ENCODE data around the gene NPDC1. TPM values are rescaled to one million over a fixed set of nuclear protein-coding genes. Genes with fewer than 3 reads are reported as not detected.

NPDC1 gene
- total RNA-seq, 2 experiments from 2014 or later = 35.5 to 41.4 TPM

DNA sequence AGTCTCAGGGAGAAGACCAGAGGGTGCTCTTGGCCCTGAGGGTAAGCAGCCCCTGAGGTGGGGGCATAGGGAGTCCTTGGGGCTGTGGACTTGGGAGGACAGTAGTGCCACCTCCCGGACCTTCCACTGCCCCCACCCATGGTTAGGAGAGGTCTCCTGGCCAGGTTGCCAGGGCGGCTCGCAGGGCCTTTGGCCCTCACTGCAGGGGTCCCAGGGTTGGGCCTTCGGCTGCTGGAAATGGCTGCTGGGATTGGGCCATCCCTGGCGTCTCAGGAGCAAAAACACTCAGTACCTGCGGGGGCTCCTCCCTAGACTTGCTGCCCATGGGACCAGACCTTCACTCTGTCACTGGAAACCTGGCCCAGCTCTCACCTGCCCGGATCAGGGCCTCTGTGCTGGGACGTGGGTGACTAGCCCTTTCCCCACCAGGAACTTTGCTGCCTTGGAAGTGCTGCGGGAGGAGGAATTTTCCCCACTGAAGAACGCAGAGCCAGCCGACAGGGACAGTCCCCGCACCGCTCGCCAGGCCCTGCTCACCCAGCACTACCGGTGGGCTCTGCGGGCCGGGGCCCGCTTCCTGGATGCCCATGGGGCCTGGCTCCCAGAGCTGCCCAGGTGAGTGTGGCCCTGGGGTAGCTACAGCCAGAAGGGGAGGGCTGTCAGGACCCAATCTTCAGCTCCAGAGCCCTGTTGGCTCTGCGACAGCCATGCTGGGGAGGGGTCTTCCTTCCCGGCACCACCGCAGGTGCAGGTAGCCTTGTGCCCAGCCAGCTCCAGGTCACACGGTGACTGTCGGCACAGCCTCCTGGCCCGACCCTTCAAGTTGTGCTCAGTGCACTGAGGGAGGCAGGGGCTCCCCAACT is 34.5 kb upstream of the NPDC1 start:
- no peak overlapping the region for H3K27ac Mint-ChIP-seq
- POLR2A ChIA-PET = no interaction called here
- H3K36me3 Mint-ChIP-seq (ENCODE audit: low read depth) = peaks cover 14% of the 10 kb centered on the region
- peak overlapping the region; percentile 30 for H3K4me3 Mint-ChIP-seq
- CTCF ChIA-PET = interaction anchor here (0.8 to 2.5 kb wide), 3 partner anchors 11 to 27 kb away, joined by 3 to 9 read pairs (median 5); partner anchors contain the start of gene SAPCD2
- H3K4me1 Mint-ChIP-seq = peaks cover 16% of the 10 kb centered on the region
- H3K27me3 Mint-ChIP-seq = no peaks in the 10 kb centered on the region
- DNase-seq = no peak
- H3K9me3 Mint-ChIP-seq = no peaks in the 10 kb centered on the region

DNA sequence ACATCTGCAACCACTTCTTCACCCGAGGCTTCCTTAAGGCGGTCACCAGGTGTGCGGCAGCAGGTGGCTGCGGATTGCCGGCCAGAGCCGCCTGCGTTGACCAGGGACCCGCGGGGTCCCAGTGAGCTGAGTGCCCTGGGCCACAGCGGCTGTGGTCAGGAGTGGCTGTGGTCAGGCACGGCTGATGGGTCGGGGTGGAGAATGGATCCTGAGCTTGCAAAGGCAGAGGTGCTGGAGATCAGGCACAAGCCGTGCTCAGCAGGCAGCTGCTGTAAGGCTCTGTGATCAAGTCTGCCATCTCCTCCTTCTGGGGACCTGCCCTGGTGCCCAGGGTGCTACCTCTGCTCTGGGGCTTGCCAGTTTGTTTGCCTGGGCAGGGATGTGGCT is 33.4 kb upstream of the NPDC1 start:
- POLR2A ChIA-PET = no interaction called here
- Mint-ChIP-seq H3K27me3 (no peaks in the 10 kb centered on the region), H3K36me3 (ENCODE audit: low read depth) (peaks cover 14% of the 10 kb centered on the region), H3K9me3 (no peaks in the 10 kb centered on the region), H3K4me3 (peak overlapping the region; percentile 30), H3K27ac (no peak overlapping the region), H3K4me1 (peaks cover 11% of the 10 kb centered on the region)
- CTCF ChIA-PET = interaction anchor here (0.6 to 0.9 kb wide), 3 partner anchors 9 to 28 kb away, joined by 3 to 5 read pairs (median 3); partner anchors contain the start of gene SAPCD2
- DNase-seq = no peak

DNA sequence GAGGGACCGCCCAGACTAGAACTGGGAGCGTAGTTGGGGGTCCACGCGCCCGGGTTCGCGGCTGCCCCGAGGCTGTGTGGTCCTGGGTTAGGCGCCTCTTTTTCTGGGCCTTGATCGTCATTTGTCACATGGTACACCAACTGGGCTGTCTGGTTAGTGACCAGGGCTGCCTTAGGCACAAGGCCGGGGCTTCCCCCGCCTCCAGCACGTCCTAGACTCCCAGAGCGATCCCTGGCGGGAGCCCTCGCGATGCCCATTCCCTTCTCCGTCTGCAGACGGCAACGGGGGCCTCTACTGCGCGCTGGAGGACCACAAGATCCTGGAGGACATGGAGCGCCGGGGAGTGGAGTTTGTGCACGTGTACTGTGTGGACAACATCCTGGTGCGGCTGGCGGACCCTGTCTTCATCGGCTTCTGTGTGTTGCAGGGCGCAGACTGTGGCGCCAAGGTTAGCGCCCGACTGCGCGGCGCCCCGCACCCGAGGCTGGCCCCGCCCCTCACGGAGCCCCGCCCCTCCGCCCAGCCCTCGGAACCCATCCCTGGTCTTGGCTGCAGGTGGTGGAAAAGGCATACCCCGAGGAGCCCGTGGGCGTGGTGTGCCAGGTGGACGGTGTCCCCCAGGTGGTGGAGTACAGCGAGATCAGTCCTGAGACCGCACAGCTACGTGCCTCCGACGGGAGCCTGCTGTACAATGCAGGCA is 32.9 kb upstream of the NPDC1 start:
- peak overlapping the region; percentile 74 for H3K4me3 Mint-ChIP-seq
- CTCF ChIA-PET = interaction anchor here (0.6 to 2.7 kb wide), 2 partner anchors 9 to 12 kb away, joined by 5 to 20 read pairs; partner anchors contain the start of gene SAPCD2
- peaks cover 8% of the 10 kb centered on the region for H3K4me1 Mint-ChIP-seq
- no peak for DNase-seq
- no peak overlapping the region for H3K27ac Mint-ChIP-seq
- no peaks in the 10 kb centered on the region for H3K27me3 Mint-ChIP-seq
- POLR2A ChIA-PET = no interaction called here
- peaks cover 13% of the 10 kb centered on the region for H3K36me3 Mint-ChIP-seq (ENCODE audit: low read depth)
- no peaks in the 10 kb centered on the region for H3K9me3 Mint-ChIP-seq

DNA sequence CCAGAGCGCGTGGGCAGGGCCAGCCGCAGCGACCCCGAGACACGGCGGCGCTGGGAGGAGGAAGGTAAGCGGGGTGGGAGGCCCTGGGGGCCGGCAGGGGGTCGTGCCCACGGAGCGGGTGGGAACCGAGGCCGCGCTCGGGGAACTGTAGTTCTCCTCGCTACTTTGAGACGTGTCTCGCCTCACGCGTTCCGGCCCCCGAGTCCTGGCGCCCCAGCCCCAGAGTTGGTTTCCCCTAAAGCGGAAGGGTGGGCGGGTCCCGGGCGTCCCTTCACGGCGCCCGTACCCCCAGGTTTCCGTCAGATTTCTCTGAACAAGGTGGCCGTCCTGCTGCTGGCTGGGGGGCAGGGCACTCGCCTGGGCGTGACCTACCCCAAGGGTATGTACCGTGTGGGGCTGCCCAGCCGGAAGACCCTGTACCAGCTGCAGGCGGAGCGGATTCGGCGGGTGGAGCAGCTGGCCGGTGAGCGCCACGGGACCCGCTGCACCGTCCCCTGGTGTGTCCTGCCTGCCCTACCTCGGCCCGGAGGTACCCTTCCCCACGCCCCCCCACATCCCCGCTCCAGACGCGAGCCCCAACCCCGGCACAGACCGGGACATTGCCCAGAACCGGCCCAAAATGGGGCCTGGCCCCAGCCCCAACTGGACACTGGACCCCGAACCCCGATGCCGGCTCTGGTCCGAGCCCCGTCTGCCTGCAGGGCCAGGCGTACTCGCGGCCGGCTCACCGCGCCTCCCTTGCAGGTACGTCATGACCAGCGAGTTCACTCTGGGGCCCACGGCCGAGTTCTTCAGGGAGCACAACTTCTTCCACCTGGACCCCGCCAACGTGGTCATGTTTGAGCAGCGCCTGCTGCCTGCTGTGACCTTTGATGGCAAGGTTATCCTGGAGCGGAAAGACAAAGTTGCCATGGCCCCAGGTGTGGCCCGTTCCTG is 32.0 kb upstream of the NPDC1 start:
- peaks cover 10% of the 10 kb centered on the region for H3K36me3 Mint-ChIP-seq (ENCODE audit: low read depth)
- H3K4me1 Mint-ChIP-seq = peaks cover 6% of the 10 kb centered on the region
- H3K27me3 Mint-ChIP-seq = no peaks in the 10 kb centered on the region
- no peaks in the 10 kb centered on the region for H3K9me3 Mint-ChIP-seq
- H3K27ac Mint-ChIP-seq = peak overlapping the region; percentile 50
- CTCF ChIA-PET = interaction anchor here (1.0 to 2.7 kb wide), 5 partner anchors 8 to 48 kb away, joined by 3 to 20 read pairs (median 8); partner anchors contain the start of gene MAN1B1
- peak overlapping the region; percentile 74 for H3K4me3 Mint-ChIP-seq
- DNase-seq = peak; percentile 52
- POLR2A ChIA-PET = no interaction called here

DNA sequence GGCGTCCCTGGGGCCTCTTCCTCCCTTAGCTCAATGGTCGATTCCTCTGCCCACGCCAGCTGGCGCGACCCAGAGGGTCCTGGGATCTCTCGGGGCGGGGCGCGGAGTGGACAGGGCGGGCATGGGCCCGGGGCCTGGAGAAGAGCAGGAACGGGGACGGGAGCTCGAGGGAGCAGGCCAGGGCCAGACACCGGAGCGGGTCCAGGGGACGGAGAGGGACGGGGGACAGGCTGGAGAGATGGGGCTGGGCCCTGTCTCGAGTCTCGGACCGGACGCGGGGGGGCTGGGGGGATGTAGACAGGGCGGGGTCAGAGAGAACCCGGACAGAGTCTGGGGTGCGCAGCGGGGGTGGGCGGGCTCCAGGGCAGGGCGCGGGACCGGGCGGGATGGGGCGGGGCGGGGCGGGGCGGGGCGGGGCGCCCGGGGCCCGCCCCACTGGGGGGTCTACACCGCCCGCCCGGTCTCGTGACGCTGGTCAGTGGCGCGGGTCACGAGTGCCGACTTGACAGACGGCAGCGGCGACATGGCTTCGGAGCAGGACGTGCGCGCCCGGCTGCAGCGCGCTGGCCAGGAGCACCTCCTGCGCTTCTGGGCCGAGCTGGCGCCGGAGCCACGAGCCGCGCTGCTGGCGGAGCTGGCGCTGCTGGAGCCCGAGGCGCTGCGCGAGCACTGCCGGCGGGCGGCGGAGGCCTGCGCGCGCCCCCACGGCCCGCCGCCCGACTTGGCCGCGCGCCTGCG is 31.2 kb upstream of the NPDC1 start, which contains the start of gene UAP1L1:
TSS of gene UAP1L1 (plus strand) at position 508 of the 738 bp plus-strand sequence. CDS start at position 524, 16 bp downstream.
- H3K27me3 Mint-ChIP-seq = no peaks in the 10 kb centered on the region
- no peaks in the 10 kb centered on the region for H3K9me3 Mint-ChIP-seq
- H3K4me3 Mint-ChIP-seq = peak within 1 kb of the TSS; percentile 74
- peaks cover 10% of the 10 kb centered on the region for H3K36me3 Mint-ChIP-seq (ENCODE audit: low read depth)
- peak within 1 kb of the TSS; percentile 50 for H3K27ac Mint-ChIP-seq
- peaks cover 6% of the 10 kb centered on the region for H3K4me1 Mint-ChIP-seq
- peak; percentile 69 for DNase-seq
- ChIA-PET CTCF (interaction anchor here (0.6 to 2.7 kb wide), 9 partner anchors 9 to 350 kb away, joined by 3 to 20 read pairs (median 4); partner anchors contain the start of genes MAN1B1 and NPDC1), POLR2A (no interaction called here)

DNA sequence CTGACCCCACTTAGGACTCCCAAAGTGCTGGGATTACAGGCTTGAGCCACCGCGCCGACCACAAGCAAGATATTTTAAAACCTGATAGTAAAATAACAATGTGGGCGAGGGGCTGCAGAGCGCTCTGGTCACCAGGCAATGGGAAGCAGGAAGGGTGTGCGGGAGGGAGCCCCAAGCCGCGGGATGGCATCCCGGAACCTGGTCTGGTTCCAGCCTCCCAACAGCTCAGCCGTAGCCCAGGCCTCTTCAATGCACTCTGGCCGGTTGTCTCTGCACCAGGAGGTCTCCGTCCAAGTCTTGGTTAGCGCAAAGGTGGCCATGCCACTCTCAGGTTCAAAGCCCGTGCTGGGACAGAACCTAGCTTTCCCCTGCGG is 30.6 kb upstream of the NPDC1 start:
- no peak for DNase-seq
- Mint-ChIP-seq H3K9me3 (no peaks in the 10 kb centered on the region), H3K4me1 (peaks cover 10% of the 10 kb centered on the region), H3K27ac (no peak overlapping the region), H3K36me3 (ENCODE audit: low read depth) (peaks cover 6% of the 10 kb centered on the region), H3K27me3 (no peaks in the 10 kb centered on the region), H3K4me3 (peak overlapping the region; percentile 66)
- ChIA-PET POLR2A (no interaction called here), CTCF (interaction anchor here (0.6 to 2.7 kb wide), 8 partner anchors 9 to 349 kb away, joined by 3 to 20 read pairs (median 4); partner anchors contain the start of genes MAN1B1 and NPDC1)

DNA sequence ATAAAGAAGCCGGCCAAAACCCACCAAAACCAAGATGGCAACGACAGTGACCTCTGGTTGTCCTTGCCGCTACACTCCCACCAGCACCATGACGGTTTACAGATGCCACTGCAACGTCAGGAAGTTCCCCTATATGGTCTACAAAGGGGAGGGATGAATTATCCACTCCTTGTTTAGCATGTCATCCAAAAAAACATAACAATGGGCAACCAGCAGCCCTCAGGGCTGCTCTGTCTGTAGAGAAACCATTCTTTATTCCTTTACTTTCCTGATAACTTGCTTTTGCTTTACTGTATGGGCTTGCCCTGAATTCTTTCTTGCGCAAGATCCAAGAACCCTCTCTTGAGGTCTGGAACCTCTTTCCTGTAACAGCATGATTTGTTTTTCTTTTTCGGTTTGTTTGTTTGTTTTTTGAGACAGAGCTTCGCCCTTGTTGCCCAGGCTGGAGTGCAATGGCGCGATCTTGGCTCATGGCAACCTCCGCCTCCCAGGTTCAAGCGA is 29.3 kb upstream of the NPDC1 start:
- POLR2A ChIA-PET = no interaction called here
- no peaks in the 10 kb centered on the region for H3K9me3 Mint-ChIP-seq
- no peaks in the 10 kb centered on the region for H3K27me3 Mint-ChIP-seq
- H3K27ac Mint-ChIP-seq = no peak overlapping the region
- no peak overlapping the region for H3K4me3 Mint-ChIP-seq
- peaks cover 19% of the 10 kb centered on the region for H3K4me1 Mint-ChIP-seq
- H3K36me3 Mint-ChIP-seq (ENCODE audit: low read depth) = peaks cover 3% of the 10 kb centered on the region
- CTCF ChIA-PET = interaction anchor here (1.6 kb wide), 1 partner anchor 21 kb away, joined by 8 read pairs; no protein-coding TSS in a partner anchor
- no peak for DNase-seq

DNA sequence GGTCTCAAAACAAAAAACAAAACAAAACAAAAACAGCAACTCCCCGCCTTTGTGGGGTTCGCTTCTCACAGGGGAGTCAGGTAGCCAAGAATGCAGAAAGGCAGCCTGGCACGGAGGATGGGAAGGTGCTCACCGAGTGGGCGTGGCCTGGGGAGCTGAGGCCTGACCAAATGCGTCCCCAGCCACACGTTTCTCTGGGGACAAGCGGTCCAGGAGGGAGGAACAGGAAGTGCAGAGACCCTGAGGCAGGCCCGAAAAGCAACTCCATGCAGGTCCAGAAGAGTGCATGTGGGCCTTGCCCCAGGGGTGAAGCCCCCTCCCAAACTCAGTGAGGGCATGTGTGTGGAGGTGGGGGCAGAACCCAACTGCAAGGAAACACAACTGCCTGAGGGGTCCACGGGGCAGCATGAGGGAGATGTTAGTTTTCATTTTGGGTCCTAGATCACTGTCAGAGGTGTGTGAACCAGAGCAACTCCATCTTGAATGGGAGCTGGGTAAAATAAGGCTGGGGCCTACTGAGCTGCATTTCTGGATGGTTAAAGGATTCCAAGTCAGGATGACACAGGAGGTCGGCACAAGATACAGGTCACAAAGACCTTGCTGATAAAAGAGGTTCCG is 28.8 kb upstream of the NPDC1 start:
- DNase-seq = no peak
- H3K9me3 Mint-ChIP-seq = no peaks in the 10 kb centered on the region
- ChIA-PET CTCF (interaction anchor here (1.6 kb wide), 1 partner anchor 21 kb away, joined by 8 read pairs; no protein-coding TSS in a partner anchor), POLR2A (no interaction called here)
- no peak overlapping the region for H3K27ac Mint-ChIP-seq
- peaks cover 2% of the 10 kb centered on the region for H3K36me3 Mint-ChIP-seq (ENCODE audit: low read depth)
- H3K4me1 Mint-ChIP-seq = peaks cover 17% of the 10 kb centered on the region
- no peaks in the 10 kb centered on the region for H3K27me3 Mint-ChIP-seq
- H3K4me3 Mint-ChIP-seq = no peak overlapping the region

DNA sequence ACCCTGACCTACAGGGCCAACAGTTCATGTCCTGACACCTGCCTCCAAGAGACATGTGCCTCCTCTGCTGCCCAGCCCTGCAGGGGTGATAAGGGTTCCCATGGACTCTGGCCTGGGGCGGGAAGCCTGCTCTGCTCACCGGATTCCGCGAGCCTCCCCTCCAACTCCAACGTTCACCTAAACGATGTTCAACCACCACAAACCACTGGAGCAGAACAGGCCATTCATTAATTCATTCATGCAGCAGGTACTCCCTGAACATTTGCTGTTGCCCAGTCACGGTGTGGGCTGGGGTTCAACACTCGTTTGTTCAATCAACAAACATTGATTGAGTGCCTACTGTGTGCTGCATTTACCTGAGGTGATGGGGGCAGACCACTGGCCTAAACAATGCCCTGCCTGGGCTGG is 28.0 kb upstream of the NPDC1 start:
- H3K4me3 Mint-ChIP-seq = no peak overlapping the region
- ChIA-PET CTCF (no interaction called here), POLR2A (no interaction called here)
- no peaks in the 10 kb centered on the region for H3K36me3 Mint-ChIP-seq (ENCODE audit: low read depth)
- H3K27ac Mint-ChIP-seq = peak overlapping the region; percentile 58
- H3K9me3 Mint-ChIP-seq = no peaks in the 10 kb centered on the region
- DNase-seq = no peak
- peaks cover 16% of the 10 kb centered on the region for H3K4me1 Mint-ChIP-seq
- no peaks in the 10 kb centered on the region for H3K27me3 Mint-ChIP-seq

DNA sequence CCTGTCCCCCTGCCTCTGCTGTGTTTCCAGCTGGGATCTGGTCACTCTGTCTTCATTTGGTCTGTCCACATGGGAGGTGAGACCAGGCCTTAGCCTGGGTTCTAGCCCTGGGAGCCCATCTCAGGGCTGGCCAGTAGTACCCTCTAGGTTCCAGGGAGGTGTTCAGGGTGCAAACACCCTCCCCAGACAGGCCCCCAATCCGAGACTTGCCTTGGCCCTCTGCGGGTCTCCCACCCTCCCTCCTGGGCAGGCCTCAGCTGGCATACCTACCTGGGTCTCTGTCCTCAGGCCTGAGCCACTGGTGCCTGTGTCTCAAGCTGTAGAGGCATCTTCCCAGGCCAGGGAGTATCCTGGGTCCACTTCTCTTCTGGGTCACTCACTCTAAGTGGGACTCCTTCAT is 25.3 kb upstream of the NPDC1 start:
- peaks cover 28% of the 10 kb centered on the region for H3K4me1 Mint-ChIP-seq
- peaks cover 4% of the 10 kb centered on the region for H3K36me3 Mint-ChIP-seq (ENCODE audit: low read depth)
- peak overlapping the region; percentile 82 for H3K4me3 Mint-ChIP-seq
- DNase-seq = no peak
- no peaks in the 10 kb centered on the region for H3K27me3 Mint-ChIP-seq
- peak overlapping the region; percentile 91 for H3K27ac Mint-ChIP-seq
- ChIA-PET CTCF (interaction anchor here (0.6 to 10.6 kb wide), 11 partner anchors 11 to 343 kb away, joined by 3 to 157 read pairs (median 4); partner anchors contain the start of genes ABCA2, FUT7, MAN1B1 and NPDC1), POLR2A (interaction anchor here (2.2 kb wide), 1 partner anchor 15 kb away, joined by 16 read pairs; the partner anchor contains the start of gene MAN1B1)
- H3K9me3 Mint-ChIP-seq = no peaks in the 10 kb centered on the region

DNA sequence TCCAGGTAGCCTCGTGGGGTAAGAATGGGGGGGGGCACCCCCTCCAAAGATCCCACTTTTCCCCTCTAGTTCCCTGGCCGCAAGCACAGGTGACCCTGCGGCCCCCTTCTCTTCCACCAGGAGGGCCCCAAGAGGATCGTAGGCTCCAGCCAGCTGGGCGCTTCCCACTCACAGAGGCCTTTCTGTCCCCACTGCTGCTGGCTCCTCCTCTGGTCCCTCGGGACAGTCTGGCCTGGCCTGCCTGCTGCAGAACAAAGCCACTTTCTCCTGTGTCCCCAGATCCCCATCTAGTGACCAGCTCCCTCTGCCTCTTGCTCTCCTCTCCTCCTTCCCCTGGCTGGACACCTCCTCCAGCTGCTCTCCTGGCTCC is 24.9 kb upstream of the NPDC1 start:
- Mint-ChIP-seq H3K4me1 (peaks cover 28% of the 10 kb centered on the region), H3K4me3 (peak overlapping the region; percentile 82), H3K36me3 (ENCODE audit: low read depth) (peaks cover 4% of the 10 kb centered on the region), H3K27me3 (no peaks in the 10 kb centered on the region), H3K27ac (peak overlapping the region; percentile 91), H3K9me3 (no peaks in the 10 kb centered on the region)
- POLR2A ChIA-PET = interaction anchor here (2.2 kb wide), 1 partner anchor 16 kb away, joined by 16 read pairs; the partner anchor contains the start of gene MAN1B1
- DNase-seq = no peak
- CTCF ChIA-PET = interaction anchor here (0.6 to 10.6 kb wide), 10 partner anchors 15 to 343 kb away, joined by 3 to 157 read pairs (median 4); partner anchors contain the start of genes ABCA2, FUT7, MAN1B1 and NELFB

Measured in activated CD4-positive, alpha-beta T cell treated with anti-CD3 and anti-CD28 coated beads, Interleukin-2, amount 10 ng/mL, durations not matched to agents 7 days and 5 days (primary cell).